Skeletal muscle cell (primary cell): ENCODE results near the gene CKM.
"Not testable (repeated sequence)": the region's sequence is repeated elsewhere in the genome, so short reads cannot be mapped to it uniquely, and the experiment has no call there.

Experiments used
- DNase-seq: peaks from one replicate; pipeline ENCODE4 v3.0.0-alpha.2; 2010; ENCODE audit warnings: low read depth
- H3K4me3 ChIP-seq: 2 replicates; pipeline ENCODE4 v1.5.1; 2011; ENCODE audit warnings: low read depth, mild to moderate bottlenecking, control low read depth, low read length, moderate library complexity

Gene CKM

GRCh38 chr19:45324349-45324907 is 1.8 kb upstream of the CKM start:
- DNase-seq = no peak
- H3K4me3 ChIP-seq = no peak overlapping the region

- DNase-seq = no peak
- H3K4me3 ChIP-seq = peak overlapping the region; percentile 36
These were observed 1.0 kb upstream of the CKM start for GRCh38 chr19:45323671-45324081.

GRCh38 chr19:45322311-45322710 is 364 bp downstream of the CKM start:
- DNase-seq = no peak

GRCh38 chr19:45321848-45322247 is 827 bp downstream of the CKM start:
- no peak overlapping the region for H3K4me3 ChIP-seq
- DNase-seq = no peak

More at GRCh38 chr19:45322311-45322710, 364 bp downstream of the CKM start:
- no peak overlapping the region for H3K4me3 ChIP-seq

GRCh38 chr19:45320997-45321775 is 1.5 kb downstream of the CKM start:
- no peak for DNase-seq

GRCh38 chr19:45315304-45315703 is 7.4 kb downstream of the CKM start:
- no peak for DNase-seq

More at GRCh38 chr19:45320997-45321775, 1.5 kb downstream of the CKM start:
- H3K4me3 ChIP-seq = no peak overlapping the region

GRCh38 chr19:45314708-45315245 is 7.9 kb downstream of the CKM start:
- no peak overlapping the region for H3K4me3 ChIP-seq
- no peak for DNase-seq

More at GRCh38 chr19:45315304-45315703, 7.4 kb downstream of the CKM start:
- H3K4me3 ChIP-seq = no peak overlapping the region

GRCh38 chr19:45312285-45312684 is 10.4 kb downstream of the CKM start:
- H3K4me3 ChIP-seq, DNase-seq: not testable (repeated sequence)

- no peak overlapping the region for H3K4me3 ChIP-seq
- no peak for DNase-seq
These were observed 11.1 kb downstream of the CKM start for GRCh38 chr19:45311621-45312020.

GRCh38 chr19:45309322-45309721 is 13.4 kb downstream of the CKM start:
- H3K4me3 ChIP-seq, DNase-seq: not testable (repeated sequence)

- DNase-seq = no peak
- H3K4me3 ChIP-seq = no peak overlapping the region
These were observed 15.3 kb downstream of the CKM start for GRCh38 chr19:45307361-45307760.

- no peak overlapping the region for H3K4me3 ChIP-seq
These were observed 16.1 kb downstream of the CKM start for GRCh38 chr19:45306518-45307027.

GRCh38 chr19:45306040-45306439 is 16.6 kb downstream of the CKM start:
- H3K4me3 ChIP-seq = no peak overlapping the region
- no peak for DNase-seq

More at GRCh38 chr19:45306518-45307027, 16.1 kb downstream of the CKM start:
- no peak for DNase-seq

- H3K4me3 ChIP-seq = no peak overlapping the region
- no peak for DNase-seq
These were observed 17.3 kb downstream of the CKM start for GRCh38 chr19:45305421-45305820.

- DNase-seq = no peak
These were observed 17.7 kb downstream of the CKM start for GRCh38 chr19:45305007-45305406.

GRCh38 chr19:45304141-45304926 is 18.3 kb downstream of the CKM start:
- no peak overlapping the region for H3K4me3 ChIP-seq
- DNase-seq = no peak

More at GRCh38 chr19:45305007-45305406, 17.7 kb downstream of the CKM start:
- H3K4me3 ChIP-seq = no peak overlapping the region

GRCh38 chr19:45303269-45304060 is 19.2 kb downstream of the CKM start:
- no peak overlapping the region for H3K4me3 ChIP-seq
- DNase-seq = no peak

- no peak for DNase-seq
- H3K4me3 ChIP-seq = no peak overlapping the region
These were observed 20.3 kb downstream of the CKM start for GRCh38 chr19:45302416-45302815.

GRCh38 chr19:45299719-45300118 is 23.0 kb downstream of the CKM start:
- no peak overlapping the region for H3K4me3 ChIP-seq
- DNase-seq = no peak
